TTC549 (cell line): ENCODE results near the gene EVPL.

Experiments
- FAIRE-seq: peaks from 2 replicates; lab custom pipeline; 2012; peaks lifted over from hg19 to GRCh38; lab: Jason Lieb, UNC

EVPL gene

DNA sequence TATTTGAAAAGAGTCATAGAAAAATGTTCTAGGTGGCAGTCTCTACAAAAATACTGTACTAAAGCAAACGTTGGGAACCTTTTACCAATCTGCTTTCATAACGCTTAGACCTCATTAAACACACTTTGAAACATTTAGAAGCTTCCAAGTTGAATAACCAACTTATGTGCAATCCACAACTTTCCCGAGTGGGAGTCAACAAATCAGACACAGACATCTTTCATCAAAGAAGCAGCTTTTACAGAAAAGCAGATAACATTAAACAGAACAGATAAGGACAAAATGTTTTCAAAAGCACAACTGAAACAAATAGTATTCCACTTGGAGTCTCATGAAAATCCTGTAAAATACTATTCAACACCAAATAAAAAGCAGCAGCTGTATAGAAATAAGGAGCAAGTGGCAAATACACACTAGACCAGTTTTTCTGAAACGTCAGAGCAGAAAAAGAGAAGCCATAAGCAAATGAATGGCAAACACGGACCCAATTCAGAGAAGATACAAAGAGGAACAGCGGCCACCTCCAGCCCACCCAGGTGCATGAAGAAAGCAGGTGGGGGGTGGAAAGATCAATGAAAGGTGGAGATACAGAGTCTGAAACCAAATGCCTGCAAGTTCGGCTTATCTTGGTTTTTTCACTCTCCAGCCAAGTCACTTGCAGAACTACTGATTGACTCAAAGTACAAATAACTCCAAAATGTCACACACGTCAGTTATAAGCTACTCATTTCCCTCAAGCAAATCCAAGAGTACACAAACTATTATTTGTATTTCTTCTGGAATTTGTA lies 67.9 kb downstream of the EVPL start:
- no peak for FAIRE-seq
